HG03571 (cell line): ENCODE measurements around the gene ABCA6.

Experiments
- ATAC-seq: cut with Tn5 transposase; IDR thresholded peaks from one replicate; pipeline ENCODE4 v1.9.1; 2021; ENCODE audit not compliant: unreplicated experiment

Gene ABCA6

GRCh38 chr17:69050999-69051775, 90.5 kb downstream of the ABCA6 start:
- no peak for ATAC-seq

GRCh38 chr17:69048634-69049033, 93.1 kb downstream of the ABCA6 start:
- ATAC-seq, result no peak

GRCh38 chr17:69047368-69048263, 94.1 kb downstream of the ABCA6 start:
- no peak for ATAC-seq

GRCh38 chr17:69046121-69046807, 95.4 kb downstream of the ABCA6 start:
- no peak for ATAC-seq

- ATAC-seq, result no peak
These were observed 96.0 kb downstream of the ABCA6 start for GRCh38 chr17:69045646-69046045.

GRCh38 chr17:69044371-69044770, 97.3 kb downstream of the ABCA6 start:
- no peak for ATAC-seq

GRCh38 chr17:69043098-69043734, 98.5 kb downstream of the ABCA6 start:
- no peak for ATAC-seq

- ATAC-seq, result no peak
These were observed 99.4 kb downstream of the ABCA6 start for GRCh38 chr17:69042308-69042707.

GRCh38 chr17:69031839-69032238, 109.9 kb downstream of the ABCA6 start:
- no peak for ATAC-seq

GRCh38 chr17:69030169-69030568, 111.5 kb downstream of the ABCA6 start:
- no peak for ATAC-seq
